A673 (cell line): Measurements from ENCODE around the gene TLR1. TPM values are rescaled to one million over a fixed set of nuclear protein-coding genes. Genes with fewer than 3 reads are reported as not detected.

Source experiments
- BruUV-seq: library from RNA; stranded (reverse); fragments of 400-500 nt; replicated peaks from 2 replicates; lab custom pipeline; 2021; lab: Mats Ljungman, UMichigan
- CTCF ChIA-PET: fragments of 300-600 bp; sonication (Branson Sonifier 250); formaldehyde crosslinking; loops from one replicate; lab custom pipeline; 2022; ENCODE audit warnings: antibody characterized with exemption; lab: Charles Lee
- POLR2A ChIA-PET: fragments of 300-600 bp; sonication (Branson Sonifier 250); formaldehyde crosslinking; loops from one replicate; lab custom pipeline; 2022; ENCODE audit warnings: antibody characterized with exemption; ENCODE audit not compliant: low non-redundant PET; lab: Charles Lee
- DNase-seq: peaks from one replicate; pipeline ENCODE4 v3.0.0-alpha.2; 2015; ENCODE audit warnings: low spot score
- H3K27ac ChIP-seq: fragments of 200-600 bp; sonication (generic); 2 replicates; pipeline ENCODE4 v1.5.1; 2016; ENCODE audit warnings: mixed run types, low read depth, mild to moderate bottlenecking, mixed read lengths, antibody characterized with exemption, low read length; ENCODE audit not compliant: poor library complexity, severe bottlenecking
- H3K27me3 ChIP-seq: fragments of 200-600 bp; sonication (generic); replicated peaks from 2 replicates; pipeline ENCODE4 v1.6.1; 2017; ENCODE audit warnings: mixed run types, low read depth, mild to moderate bottlenecking, mixed read lengths, antibody characterized with exemption, low read length; ENCODE audit not compliant: insufficient read depth, poor library complexity
- H3K36me3 ChIP-seq: fragments of 200-600 bp; sonication (generic); 2 replicates; pipeline ENCODE4 v1.6.1; 2016; ENCODE audit warnings: mixed run types, mild to moderate bottlenecking, mixed read lengths, antibody characterized with exemption, low read length; ENCODE audit not compliant: insufficient read depth, poor library complexity, severe bottlenecking
- H3K4me1 ChIP-seq: fragments of 200-600 bp; sonication (generic); 2 replicates; pipeline ENCODE4 v1.6.1; 2017; ENCODE audit warnings: mixed run types, mild to moderate bottlenecking, mixed read lengths, antibody characterized with exemption, low read length; ENCODE audit not compliant: insufficient read depth, poor library complexity, severe bottlenecking
- H3K4me3 ChIP-seq: fragments of 200-600 bp; sonication (generic); 2 replicates; pipeline ENCODE4 v1.5.1; 2016; ENCODE audit warnings: low read depth, mixed run types, mild to moderate bottlenecking, mixed read lengths, low read length; ENCODE audit not compliant: poor library complexity, severe bottlenecking
- H3K9me3 ChIP-seq: fragments of 200-600 bp; sonication (generic); 2 replicates; pipeline ENCODE4 v1.6.1; 2016; ENCODE audit warnings: mixed run types, low read depth, mild to moderate bottlenecking, mixed read lengths, antibody characterized with exemption, low read length; ENCODE audit not compliant: poor library complexity, severe bottlenecking
- EZH2 ChIP-seq: fragments of 200-600 bp; sonication (generic); IDR thresholded peaks from 2 replicates; pipeline ENCODE4 v1.6.1; 2017; ENCODE audit warnings: borderline replicate concordance, low read depth, mild to moderate bottlenecking, mixed read lengths, antibody characterized with exemption, low read length; ENCODE audit not compliant: poor library complexity, severe bottlenecking
- intact Hi-C: fragments of 100-400 bp; cut with micrococcal nuclease; formaldehyde crosslinking; loops from one replicate; pipeline ENCODE4 v1.10.0; 2022; ENCODE audit not compliant: unreplicated experiment
- total RNA-seq: library from RNA; stranded (reverse); gene quantifications from 2 replicates; pipeline ENCODE4 v1.2.3, GENCODE V29; 2021
- TF ChIP-seq, protein P1 (sequence below): fragments of 300-800, 200-600 bp; sonication (generic); conservative IDR thresholded peaks from 2 replicates; pipeline ENCODE4 v1.5.1; 2017; ENCODE audit warnings: low read depth, mild to moderate bottlenecking, antibody characterized with exemption, low read length, moderate library complexity, mixed read lengths

Gene TLR1
- total RNA-seq, 1 experiment from 2014 or later, result 0.37 TPM

DNA sequence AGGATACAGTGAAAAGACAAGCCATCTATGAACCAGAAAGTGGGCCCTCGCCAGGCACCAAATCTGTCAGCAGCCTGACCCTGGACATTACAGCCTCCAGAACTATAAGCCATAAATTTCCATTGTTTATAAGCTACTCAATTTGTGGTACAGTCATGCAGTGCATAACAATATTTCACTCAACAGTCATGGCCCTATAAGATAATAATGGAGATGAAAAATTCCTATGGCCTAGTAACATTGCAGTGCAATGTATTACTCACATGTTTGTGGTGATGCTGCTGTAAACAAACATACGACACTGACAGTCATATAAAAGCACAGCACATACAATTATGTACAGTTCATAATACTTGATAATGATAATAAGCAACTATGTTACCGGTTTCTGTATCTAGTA, 17.1 kb upstream of the TLR1 start:
- H3K27ac ChIP-seq, result no peak overlapping the region
- no peaks in the 10 kb centered on the region for H3K36me3 ChIP-seq
- DNase-seq, result no peak
- no peaks in the 10 kb centered on the region for H3K4me1 ChIP-seq
- TF ChIP-seq EZH2, result no peak
- TF ChIP-seq, protein P1, sequence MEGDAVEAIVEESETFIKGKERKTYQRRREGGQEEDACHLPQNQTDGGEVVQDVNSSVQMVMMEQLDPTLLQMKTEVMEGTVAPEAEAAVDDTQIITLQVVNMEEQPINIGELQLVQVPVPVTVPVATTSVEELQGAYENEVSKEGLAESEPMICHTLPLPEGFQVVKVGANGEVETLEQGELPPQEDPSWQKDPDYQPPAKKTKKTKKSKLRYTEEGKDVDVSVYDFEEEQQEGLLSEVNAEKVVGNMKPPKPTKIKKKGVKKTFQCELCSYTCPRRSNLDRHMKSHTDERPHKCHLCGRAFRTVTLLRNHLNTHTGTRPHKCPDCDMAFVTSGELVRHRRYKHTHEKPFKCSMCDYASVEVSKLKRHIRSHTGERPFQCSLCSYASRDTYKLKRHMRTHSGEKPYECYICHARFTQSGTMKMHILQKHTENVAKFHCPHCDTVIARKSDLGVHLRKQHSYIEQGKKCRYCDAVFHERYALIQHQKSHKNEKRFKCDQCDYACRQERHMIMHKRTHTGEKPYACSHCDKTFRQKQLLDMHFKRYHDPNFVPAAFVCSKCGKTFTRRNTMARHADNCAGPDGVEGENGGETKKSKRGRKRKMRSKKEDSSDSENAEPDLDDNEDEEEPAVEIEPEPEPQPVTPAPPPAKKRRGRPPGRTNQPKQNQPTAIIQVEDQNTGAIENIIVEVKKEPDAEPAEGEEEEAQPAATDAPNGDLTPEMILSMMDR, result no peak
- intact Hi-C loops, result no loop called here
- ChIA-PET CTCF (no interaction called here), POLR2A (no interaction called here)
- no peaks in the 10 kb centered on the region for H3K9me3 ChIP-seq
- BruUV-seq, result no TSS peak
- no peak overlapping the region for H3K4me3 ChIP-seq
- H3K27me3 ChIP-seq, result no peaks in the 10 kb centered on the region

DNA sequence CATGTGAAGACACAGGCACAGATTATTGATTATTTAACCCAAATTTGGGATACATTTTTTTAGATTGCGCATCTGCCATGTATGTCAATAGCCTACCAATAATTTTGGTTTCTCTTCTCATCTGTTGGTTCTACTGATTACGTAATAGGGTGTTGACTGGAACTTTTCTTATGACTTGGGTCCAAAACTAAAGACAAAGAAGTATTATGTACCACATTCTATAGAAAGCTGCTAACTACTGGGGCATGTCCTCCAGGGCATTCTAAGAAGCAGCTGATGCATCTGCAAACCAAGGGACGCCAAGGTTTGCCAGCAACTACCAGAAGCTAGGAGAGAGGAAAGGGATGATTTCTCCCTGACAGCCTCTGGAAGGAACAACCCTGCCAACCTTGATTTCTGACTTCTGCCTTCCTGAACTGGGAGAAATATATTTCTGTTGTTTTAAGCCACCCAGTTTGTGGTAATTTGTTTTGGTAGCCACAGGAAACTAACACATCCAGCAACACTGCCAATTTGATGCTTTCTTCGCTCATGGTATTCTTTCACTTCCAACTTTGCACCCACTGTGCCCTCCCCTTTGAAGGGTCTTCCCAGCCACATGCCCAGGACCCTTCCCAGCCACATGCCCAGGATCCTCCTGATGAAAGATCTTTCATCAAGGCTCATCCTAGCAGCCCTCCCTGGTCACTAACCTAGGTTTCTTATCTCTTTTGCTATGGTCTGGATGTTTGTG, 15.9 kb upstream of the TLR1 start:
- H3K27ac ChIP-seq, result no peak overlapping the region
- intact Hi-C loops, result no loop called here
- CTCF ChIA-PET, result no interaction called here
- DNase-seq, result no peak
- H3K4me1 ChIP-seq, result no peaks in the 10 kb centered on the region
- H3K4me3 ChIP-seq, result no peak overlapping the region
- POLR2A ChIA-PET, result no interaction called here
- no peaks in the 10 kb centered on the region for H3K27me3 ChIP-seq
- no TSS peak for BruUV-seq
- no peaks in the 10 kb centered on the region for H3K9me3 ChIP-seq
- TF ChIP-seq, protein P1, result no peak
- no peak for TF ChIP-seq EZH2
- H3K36me3 ChIP-seq, result no peaks in the 10 kb centered on the region

DNA sequence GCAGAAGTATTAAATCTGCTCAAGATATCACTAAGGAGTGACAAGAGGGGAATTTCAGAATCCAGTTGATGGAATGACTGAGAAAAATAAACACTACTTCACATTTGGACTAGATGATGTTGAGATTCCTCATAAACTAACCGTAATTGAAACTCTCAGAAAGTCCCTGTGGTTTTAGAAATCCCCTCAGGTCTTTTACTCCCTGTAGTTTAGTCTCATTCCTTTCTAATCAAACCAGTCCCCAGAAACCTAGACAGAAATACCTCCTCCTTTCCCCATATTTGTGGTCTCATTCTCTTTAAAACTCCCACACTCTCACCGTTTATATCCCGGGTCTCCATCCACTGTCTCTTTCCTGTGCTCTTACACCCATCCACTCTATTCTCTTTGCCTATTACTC, 15.0 kb upstream of the TLR1 start:
- no peak overlapping the region for H3K4me3 ChIP-seq
- POLR2A ChIA-PET, result no interaction called here
- TF ChIP-seq, protein P1, result no peak
- TF ChIP-seq EZH2, result no peak
- H3K27ac ChIP-seq, result no peak overlapping the region
- no peaks in the 10 kb centered on the region for H3K9me3 ChIP-seq
- no TSS peak for BruUV-seq
- no peak for DNase-seq
- no peaks in the 10 kb centered on the region for H3K4me1 ChIP-seq
- no peaks in the 10 kb centered on the region for H3K27me3 ChIP-seq
- CTCF ChIA-PET, result no interaction called here
- intact Hi-C loops, result no loop called here
- H3K36me3 ChIP-seq, result no peaks in the 10 kb centered on the region
